Heart right ventricle (tissue), 16 donors: ENCODE measurements around the gene CIAO1. TPM values are rescaled to one million over a fixed set of nuclear protein-coding genes. Genes with fewer than 3 reads are reported as not detected.

Source experiments
- ATAC-seq, 8 donors: fragments of 200-7000 bp; cut with Tn5 transposase; one replicate each; pipeline ENCODE4 v1.9.1; 2020; ENCODE audit warnings: mild to moderate bottlenecking in 8 of 8, moderate library complexity in 8 of 8, moderate number of reproducible peaks in 1 of 8
- DNase-seq, 2 donors: peaks; one replicate each; pipeline ENCODE4 v3.0.0-alpha.2; 2020
- H3K27ac ChIP-seq, 10 donors: fragments of 200-600 bp; sonication (generic) in 2 of 10; one replicate each; pipeline versions ENCODE4 v1.5.0 to v1.8.0; 2020 to 2022; ENCODE audit warnings: mild to moderate bottlenecking in 3 of 10
- H3K27me3 ChIP-seq, 7 donors: fragments of 200-600 bp; one replicate each; pipeline ENCODE4 v1.8.0; 2021 to 2022; ENCODE audit warnings: mild to moderate bottlenecking in 2 of 7
- H3K36me3 ChIP-seq, 9 donors: fragments of 200-600 bp; sonication (generic) in 1 of 9; one replicate each; pipeline versions ENCODE4 v1.5.0 to v1.8.0; 2020 to 2022; ENCODE audit warnings: mild to moderate bottlenecking in 2 of 9
- H3K4me1 ChIP-seq, 9 donors: fragments of 200-600 bp; sonication (generic) in 1 of 9; one replicate each; pipeline versions ENCODE4 v1.5.0 to v1.8.0; 2020 to 2022; ENCODE audit warnings: mild to moderate bottlenecking in 4 of 9
- H3K4me3 ChIP-seq, 10 donors: fragments of 200-600 bp; sonication (generic) in 2 of 10; one replicate each; pipeline versions ENCODE4 v1.5.0 to v1.8.0; 2020 to 2022; ENCODE audit warnings: mild to moderate bottlenecking in 7 of 10, moderate library complexity in 2 of 10
- H3K9me3 ChIP-seq, 11 donors: fragments of 200-600 bp in 10 of 11; sonication (generic) in 2 of 11; one replicate each; pipeline versions ENCODE4 v1.5.0 to v1.8.0; 2013 to 2022; ENCODE audit warnings: mild to moderate bottlenecking in 2 of 11, control low read depth in 1 of 11, moderate library complexity in 1 of 11
- CTCF ChIP-seq, 9 donors: fragments of 200-600 bp; sonication (generic) in 2 of 9; IDR thresholded peaks; one replicate each; pipeline versions ENCODE4 v1.5.0 to v1.8.0; 2021 to 2022; ENCODE audit warnings: antibody characterized with exemption in 9 of 9, mild to moderate bottlenecking in 5 of 9, moderate library complexity in 1 of 9
- WGBS, 2 donors: extraction: QIAGEN DNeasy Blood & Tissue Kit; methylation state at CpG; one replicate each; pipeline ENCODE4 v1.1.7; 2013; ENCODE audit warnings: inconsistent platforms in 1 of 2; 5-methylcytosine and 5-hydroxymethylcytosine counted together
- intact Hi-C, 10 donors: fragments of 100-400 bp; cut with DNase I; formaldehyde crosslinking; loops; one replicate each; pipeline versions ENCODE4 v1.11.1 to v1.14.2; 2022
- polyA plus RNA-seq, 2 donors: library from polyadenylated mRNA; stranded (reverse); fragments of 200-250 nt; gene quantifications; one replicate each; pipeline ENCODE4 v1.2.3, GENCODE V29; 2013
- total RNA-seq, 10 donors: library from RNA; stranded (reverse); fragmentation: NEBNext Ultra II Directional in 3 of 10; extraction: Animal tissue kit (Norgen Biotek cat#: 25700) in 3 of 10; gene quantifications; one replicate each; pipeline versions ENCODE4 v1.2.1 to v1.2.4, GENCODE V29; 2021 to 2023
- donor health status: Arrhythmogenic right ventricular cardiomyopathy.
- donor health status: ischemic (EF 13 %, LVEDD 7.1; RV severe dilation, severe dysfunction).
- donor health status: healthy with polysubstance abuse.
- donor health status: DM: no; HTN: yes; CAD: no.
- donor health status: DM: no; HTN: no; CAD: no.
- donor health status: ischemic (EF 25% LVEDD 6.9; RV normal size, moderate dysfunction).
- donor health status: ischemic (EF 25% LVEDD 5.7; RV mildly dilated, moderate dysfunction).
- donor health status: healthy.
- donor health status: DM: yes; HTN: yes; CAD: no.
- donor health status: Ischemic cardiomyopathy.
- donor health status: ischemic (EF 35%, LVEDD 5.7; RV mildly dilated, moderate dysfunction).
- donor health status: nonischemic (EF 11% LVEDD 7.7; RV severe dilation, severe dysfunction).
- donor health status: DM: yes; HTN: yes; CAD: no.
- donor health status: PGD.
- donor health status: ischemic (EF 29% LVEDD 5.4; RV normal size, mild dysfunction).
- donor health status: nonischemic (EF 23%, LVEDD 6.1; RV moderate dilation, normal function).

The CIAO1 gene
- total and polyA plus RNA-seq, 12 donors: 22.1 to 72.1 (median 62.4) TPM

- ATAC-seq (peak in 3 of 8 donors; percentile 39 to 53 (median 41)), DNase-seq (no peak)
- Histone ChIP-seq H3K27ac (peak overlapping the region in 6 of 10 donors; percentile 5 to 82 (median 26)), H3K4me1 (peaks cover 0 to 38% (median 8%) of the 10 kb centered on the region in 9 donors), H3K9me3 (no peaks in the 10 kb centered on the region), H3K27me3 (peaks cover 0 to 23% (median 10%) of the 10 kb centered on the region in 7 donors), H3K4me3 (no peak overlapping the region), H3K36me3 (no peaks in the 10 kb centered on the region)
- TF ChIP-seq CTCF (IDR thresholded peaks at IDR 0.05): no peak
- intact Hi-C loops: no loop called here
- WGBS, 2 donors: 53 to 57% methylated on average over 7 of the region's 7 CpGs
Measured at GRCh38 chr2:96315400-96316071, 49.5 kb downstream of the CIAO1 start.

GRCh38 chr2:96316999-96317398 lies 51.0 kb downstream of the CIAO1 start:
- Histone ChIP-seq H3K36me3 (no peaks in the 10 kb centered on the region), H3K27ac (peak overlapping the region in 1 of 10 donors; percentile 82), H3K4me1 (peaks cover 0 to 53% (median 12%) of the 10 kb centered on the region in 9 donors), H3K4me3 (no peak overlapping the region), H3K9me3 (no peaks in the 10 kb centered on the region), H3K27me3 (peaks cover 0 to 28% (median 13%) of the 10 kb centered on the region in 7 donors)
- DNase-seq (no peak), ATAC-seq (no peak)
- intact Hi-C loops: no loop called here
- no peak for TF ChIP-seq CTCF (IDR thresholded peaks at IDR 0.05)

GRCh38 chr2:96317584-96317997 lies 51.6 kb downstream of the CIAO1 start:
- peaks cover 0 to 59% (median 12%) of the 10 kb centered on the region in 9 donors for H3K4me1 ChIP-seq
- WGBS, 2 donors: 93 to 94% methylated on average over 4 of the region's 4 CpGs
- no peak for DNase-seq
- no peak for ATAC-seq
- intact Hi-C loops: no loop called here
- peaks cover 0 to 34% (median 14%) of the 10 kb centered on the region in 7 donors for H3K27me3 ChIP-seq
- no peaks in the 10 kb centered on the region for H3K36me3 ChIP-seq
- no peak overlapping the region for H3K27ac ChIP-seq
- TF ChIP-seq CTCF (IDR thresholded peaks at IDR 0.05): no peak
- H3K4me3 ChIP-seq: no peak overlapping the region
- H3K9me3 ChIP-seq: no peaks in the 10 kb centered on the region

GRCh38 chr2:96318723-96319122 lies 52.7 kb downstream of the CIAO1 start:
- H3K4me1 ChIP-seq: peaks cover 0 to 60% (median 12%) of the 10 kb centered on the region in 9 donors
- no peaks in the 10 kb centered on the region for H3K36me3 ChIP-seq
- DNase-seq (no peak), ATAC-seq (no peak)
- no peak for TF ChIP-seq CTCF (IDR thresholded peaks at IDR 0.05)
- peaks cover 0 to 44% (median 25%) of the 10 kb centered on the region in 7 donors for H3K27me3 ChIP-seq
- intact Hi-C loops: no loop called here
- 96 to 98% methylated on average over 4 of the region's 4 CpGs for WGBS, 2 donors
- no peak overlapping the region for H3K27ac ChIP-seq
- no peaks in the 10 kb centered on the region for H3K9me3 ChIP-seq
- no peak overlapping the region for H3K4me3 ChIP-seq
